Glomerular endothelial cell (primary cell): ENCODE results near the gene TSPAN19. TPM values are rescaled to one million over a fixed set of nuclear protein-coding genes. Genes with fewer than 3 reads are reported as not detected.
"Not testable (repeated sequence)": the region's sequence is repeated elsewhere in the genome, so short reads cannot be mapped to it uniquely, and the experiment has no call there.

Source experiments
- DNase-seq: peaks from one replicate; pipeline ENCODE4 v3.0.0-alpha.2; 2011; ENCODE audit warnings: low read depth, low spot score; ENCODE audit errors: extremely low read depth
- total RNA-seq: library from RNA; depleted of rRNA; stranded (reverse); fragments of >200 nt; gene quantifications from 2 replicates; pipeline ENCODE4 v1.2.3, GENCODE V29; 2015

Gene TSPAN19
- total RNA-seq: 0.35 TPM in 1 of 2 replicates, not detected in the other

- DNase-seq: peak; percentile 69
These were observed at the start of gene TSPAN19, which contains the start of gene LRRIQ1 for GRCh38 chr12:85036234-85036707. Gene TSPAN19 (minus strand): TSS chr12:85036277. CDS start chr12:85029946, 6,331 bp downstream. Gene LRRIQ1 (plus strand): TSS chr12:85036351. CDS start chr12:85038177, 1,826 bp downstream.

- no peak for DNase-seq
These were observed 49.0 kb upstream of the TSPAN19 start for GRCh38 chr12:85085066-85085465.

- peak; percentile 47 for DNase-seq
These were observed 40.8 kb upstream of the TSPAN19 start for GRCh38 chr12:85076688-85077430.

DNA sequence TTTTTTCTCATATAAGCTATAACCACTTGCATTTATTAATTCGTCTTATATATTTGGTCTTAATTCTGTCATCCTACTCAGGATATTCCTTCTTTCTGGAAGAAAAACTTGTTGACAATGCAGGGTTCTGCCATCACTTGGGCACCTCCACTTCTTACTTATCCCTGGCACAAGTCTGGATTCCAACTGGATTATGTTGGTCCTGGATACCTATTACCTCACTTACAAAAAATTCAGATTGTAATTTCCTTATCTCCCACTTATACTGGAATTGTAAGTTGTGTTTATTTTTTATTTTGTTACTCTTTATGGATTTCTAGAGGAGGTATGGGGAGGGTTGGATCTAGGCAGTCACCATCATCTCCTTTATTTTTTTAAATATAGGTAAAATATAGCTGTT is 36.7 kb upstream of the TSPAN19 start:
- no peak for DNase-seq

DNA sequence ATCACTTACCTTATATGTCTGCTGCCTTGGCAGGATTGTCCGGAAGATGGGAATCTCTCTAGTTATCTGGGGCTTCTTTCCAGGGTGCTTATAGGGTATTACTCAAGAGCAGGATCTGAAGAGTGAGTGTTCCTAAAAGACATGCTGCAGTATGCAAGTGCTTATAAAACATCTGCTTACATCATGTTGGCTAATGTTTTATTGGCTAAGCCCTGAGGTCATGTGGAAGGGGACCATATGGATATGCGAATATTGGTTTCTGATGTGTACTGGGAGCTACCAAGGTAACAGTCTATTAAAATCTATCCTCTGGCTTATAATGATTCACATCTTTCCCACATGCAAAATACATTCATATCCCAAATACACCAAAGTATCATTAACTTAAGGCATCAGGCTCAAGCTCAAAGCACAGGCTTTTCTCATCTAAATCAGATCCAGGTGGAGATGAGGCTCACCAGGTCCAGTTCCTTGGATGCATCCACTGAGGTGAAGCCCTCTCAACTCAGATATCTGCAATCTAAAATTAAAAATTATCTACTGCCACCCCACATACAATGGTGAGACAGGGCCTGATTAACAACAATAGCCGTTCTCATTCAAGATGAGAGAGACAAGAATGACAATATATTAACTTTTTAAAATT is 29.9 kb upstream of the TSPAN19 start:
- no peak for DNase-seq

DNA sequence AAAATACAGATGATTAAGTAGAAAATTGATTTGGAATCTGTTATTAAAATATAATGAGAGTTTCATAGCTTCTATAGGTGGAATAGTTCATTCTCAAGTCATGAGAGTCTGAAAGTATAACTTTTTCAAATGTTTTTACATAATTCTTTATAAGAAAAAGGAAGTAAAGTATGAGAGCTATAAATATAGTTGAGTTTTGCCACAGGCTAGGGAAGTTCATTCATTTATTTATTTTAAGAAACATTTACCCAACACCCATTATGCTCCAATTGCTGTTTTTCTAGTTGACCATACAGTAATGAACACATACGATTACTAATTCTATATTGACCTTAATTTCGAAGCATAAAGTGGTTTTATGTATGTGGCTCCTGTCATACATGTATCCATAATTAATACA is 24.8 kb upstream of the TSPAN19 start:
- no peak for DNase-seq

DNA sequence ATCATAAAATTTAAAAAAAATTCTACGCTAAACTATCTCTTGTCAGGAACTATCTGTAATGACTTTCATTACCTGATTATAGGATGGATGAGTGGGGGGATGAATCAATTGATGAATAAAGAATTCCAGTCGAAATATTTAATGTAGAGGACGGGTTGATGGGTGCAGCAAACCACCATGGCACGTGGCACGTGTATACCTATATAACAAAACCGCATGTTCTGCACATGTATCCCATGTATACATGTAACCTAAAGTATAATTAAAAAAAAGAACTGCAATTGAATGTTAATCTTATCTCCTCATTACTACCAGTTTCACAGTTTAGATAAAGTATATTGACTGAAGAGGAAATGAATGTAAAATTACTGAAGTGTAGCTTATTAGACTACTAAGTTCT is 23.5 kb upstream of the TSPAN19 start:
- no peak for DNase-seq

GRCh38 chr12:85058339-85058738 is 22.3 kb upstream of the TSPAN19 start:
- no peak for DNase-seq

DNA sequence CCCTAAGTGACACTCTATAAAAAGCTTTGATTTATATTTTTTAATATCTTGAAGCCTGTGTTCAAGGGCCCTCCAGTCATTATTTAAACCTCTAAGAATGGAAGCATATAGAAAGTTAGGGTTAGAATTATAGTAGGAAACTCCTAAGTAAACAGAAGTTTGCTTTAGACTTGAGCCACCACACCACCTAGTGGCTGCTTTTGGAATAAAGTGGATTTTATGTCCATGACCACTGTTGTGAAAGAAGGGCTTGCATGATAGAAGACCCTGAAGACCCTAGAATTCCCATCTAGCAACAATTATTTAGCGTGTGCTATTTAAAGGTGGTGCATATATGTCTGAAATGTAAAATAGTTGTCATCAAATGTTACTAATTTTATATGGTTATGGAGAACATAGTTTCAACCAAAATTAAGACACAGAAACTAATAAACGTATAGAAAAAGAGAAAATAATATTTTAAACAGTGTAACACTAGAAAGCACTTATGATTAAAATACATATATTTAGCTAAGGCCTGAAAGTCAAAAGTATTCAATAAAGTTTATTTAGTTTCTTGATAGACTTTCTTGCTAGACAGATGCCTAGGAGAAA is 21.4 kb upstream of the TSPAN19 start:
- DNase-seq: no peak

DNA sequence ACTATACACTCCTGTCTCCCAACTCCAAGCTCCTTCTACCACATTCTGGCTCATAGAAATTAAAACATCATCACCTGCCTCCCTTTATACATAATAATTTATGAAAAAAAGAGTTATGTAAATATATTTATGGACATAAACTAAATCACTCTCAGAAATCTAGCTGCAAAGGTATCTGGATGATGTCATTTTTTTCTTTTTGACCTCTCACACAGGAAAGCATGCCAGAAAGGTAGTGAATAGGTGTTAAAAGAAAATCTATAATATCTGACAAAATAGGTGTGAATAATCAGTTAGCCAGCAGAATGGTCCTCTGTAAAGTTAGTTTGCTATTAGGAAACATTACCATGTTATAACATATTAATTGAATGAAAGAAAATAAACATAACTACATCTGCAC is 7.8 kb upstream of the TSPAN19 start:
- DNase-seq: no peak

DNA sequence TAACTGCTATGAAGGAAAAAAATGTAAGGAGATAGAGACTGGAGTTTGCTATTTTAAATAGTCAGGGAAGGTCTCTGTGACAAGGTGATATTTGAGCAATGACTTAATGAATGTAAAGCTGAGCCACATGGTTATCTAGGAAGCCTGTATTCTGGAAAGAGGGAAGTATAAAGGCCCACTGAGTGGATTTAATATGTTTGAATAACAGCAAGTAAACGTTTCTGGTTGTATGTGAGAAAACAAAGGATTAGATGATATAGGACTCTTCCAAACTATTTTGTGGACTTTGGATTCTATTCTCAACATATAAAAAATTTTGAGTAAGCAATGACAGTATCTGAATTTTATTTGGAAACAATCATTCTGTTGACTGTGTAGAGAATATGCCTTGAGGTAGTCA is 5.3 kb upstream of the TSPAN19 start:
- no peak for DNase-seq

GRCh38 chr12:85036733-85037132 is 656 bp upstream of the TSPAN19 start:
- DNase-seq: no peak

DNA sequence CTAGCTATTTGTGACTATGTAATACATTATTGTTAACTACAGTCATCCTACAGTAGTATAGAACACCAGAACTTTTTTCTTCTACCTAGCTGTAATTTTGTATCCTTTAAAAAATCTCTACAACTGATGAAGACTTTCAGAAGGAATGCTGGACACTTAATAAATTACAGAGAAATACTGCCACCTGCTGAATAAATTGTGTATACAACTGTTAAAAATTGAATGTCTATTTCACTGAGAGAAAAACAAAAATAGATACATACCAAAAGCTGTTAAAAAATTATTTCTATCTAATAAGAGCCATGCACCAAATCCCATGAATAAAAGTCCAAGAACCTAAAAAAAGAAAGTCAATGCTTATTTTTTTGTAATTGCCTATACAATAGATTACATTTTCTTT is 6.6 kb downstream of the TSPAN19 start:
- DNase-seq: no peak

DNA sequence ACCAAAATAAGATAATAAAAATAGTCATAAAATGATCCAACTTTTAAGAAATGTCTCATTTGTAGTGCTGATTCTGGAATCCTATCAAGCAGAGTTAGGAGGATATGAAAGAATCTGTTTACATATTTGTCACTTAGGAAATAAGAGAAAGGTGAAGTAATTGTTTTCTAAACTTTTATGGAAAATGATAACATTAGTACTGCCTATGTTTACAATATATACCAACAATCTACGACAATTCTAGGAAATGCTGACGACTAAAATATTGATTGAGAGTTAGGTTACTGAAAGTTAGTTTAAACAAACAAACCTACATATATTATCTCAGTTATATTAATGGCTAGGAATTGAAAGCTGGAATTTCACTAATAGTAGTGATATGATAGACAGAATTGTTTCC is 18.0 kb downstream of the TSPAN19 start:
- DNase-seq: no peak

GRCh38 chr12:85017618-85018017 is 18.5 kb downstream of the TSPAN19 start:
- DNase-seq: no peak

DNA sequence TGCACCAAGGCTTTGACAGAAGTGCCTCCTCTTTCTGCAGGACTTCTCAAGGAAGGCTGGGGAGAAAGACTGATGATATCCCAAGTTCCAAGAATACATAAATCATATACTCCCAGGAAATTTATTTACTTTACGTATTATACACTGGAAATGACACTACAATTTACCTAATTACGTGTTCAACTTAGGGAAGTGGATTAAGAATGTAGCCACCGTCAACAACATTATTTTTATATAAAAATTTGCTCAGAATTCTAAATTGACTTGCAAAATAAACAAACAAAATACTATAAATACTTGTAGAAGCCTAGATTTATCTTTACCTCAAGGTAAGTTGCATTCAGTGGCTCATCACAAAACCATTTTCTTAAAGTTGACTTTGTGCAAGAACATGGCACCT is 18.9 kb downstream of the TSPAN19 start:
- no peak for DNase-seq

DNA sequence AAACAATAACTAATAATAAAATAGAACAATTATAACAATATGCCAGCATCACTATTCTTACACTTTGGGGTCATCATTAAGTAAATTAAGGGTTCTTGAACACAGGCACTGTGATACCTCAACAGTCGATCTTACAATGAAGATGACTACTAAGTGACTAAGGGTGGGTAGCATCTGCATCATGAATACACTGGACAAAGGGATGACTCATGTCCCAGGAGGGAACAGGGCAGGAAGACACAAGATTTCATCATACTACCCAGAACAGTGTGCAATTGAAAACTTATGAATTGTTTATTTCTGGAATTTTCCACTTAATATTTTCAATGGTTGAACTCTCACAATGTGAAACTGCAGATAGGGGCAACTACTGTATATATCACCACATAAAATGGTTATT is 19.7 kb downstream of the TSPAN19 start:
- no peak for DNase-seq

- no peak for DNase-seq
These were observed 28.2 kb downstream of the TSPAN19 start for GRCh38 chr12:85007836-85008235.

DNA sequence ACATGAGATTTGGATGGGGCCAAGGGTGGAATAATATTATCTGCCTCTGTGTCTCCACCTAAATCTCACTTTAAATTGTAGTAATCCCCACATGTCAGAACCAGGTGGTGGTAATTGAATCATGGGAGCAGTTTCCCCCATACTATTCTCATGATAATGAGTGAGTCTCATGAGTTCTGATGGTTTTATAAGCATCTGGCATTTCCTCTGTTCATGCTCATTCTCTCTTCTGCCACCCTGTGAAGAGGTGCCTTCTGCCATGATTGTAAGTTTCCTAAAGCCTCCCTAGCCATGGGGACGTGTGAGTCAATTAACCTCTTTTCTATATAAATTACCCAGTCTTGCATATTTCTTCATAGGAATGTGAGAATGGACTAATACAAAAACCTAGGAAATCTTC is 29.9 kb downstream of the TSPAN19 start:
- DNase-seq: no peak

GRCh38 chr12:85005615-85006014 is 30.5 kb downstream of the TSPAN19 start:
- no peak for DNase-seq

- not testable (repeated sequence) for DNase-seq
These were observed 31.0 kb downstream of the TSPAN19 start for GRCh38 chr12:85005047-85005446.

DNA sequence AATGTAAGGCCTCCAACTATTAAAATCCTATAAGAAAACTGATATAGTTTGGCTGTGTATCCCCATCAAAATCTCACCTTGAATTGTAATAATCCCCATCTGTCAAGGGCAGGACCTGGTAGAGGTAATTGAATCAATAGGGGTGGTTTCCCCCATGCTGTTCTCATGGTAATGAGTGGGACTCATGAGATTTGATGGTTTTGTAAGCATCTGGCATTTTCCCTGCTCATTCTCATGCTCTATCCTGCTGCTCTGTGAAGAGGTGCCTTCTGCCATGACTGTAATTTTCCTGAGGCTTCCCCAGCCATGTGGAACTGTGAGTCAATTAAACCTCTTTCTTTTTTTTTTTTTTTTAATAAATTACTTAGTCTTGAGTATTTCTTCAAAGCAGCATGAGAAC is 31.9 kb downstream of the TSPAN19 start:
- no peak for DNase-seq
